Fibroblast of pulmonary artery (primary cell): ENCODE data around the gene UBTF.

Experiments used
- DNase-seq: peaks from one replicate; pipeline ENCODE4 v3.0.0-alpha.2; 2010; ENCODE audit warnings: low read depth
- H3K4me3 ChIP-seq: replicated peaks from 2 replicates; pipeline ENCODE4 v1.5.1; 2011; ENCODE audit warnings: low read depth, mild to moderate bottlenecking, control low read depth, low read length, moderate library complexity
- TF ChIP-seq, protein P1 (sequence below): IDR thresholded peaks from 2 replicates; pipeline ENCODE4 v1.5.1; 2011; ENCODE audit warnings: mild to moderate bottlenecking, control low read depth, low read length, inconsistent platforms; ENCODE audit errors: missing control alignments

The UBTF gene

DNA sequence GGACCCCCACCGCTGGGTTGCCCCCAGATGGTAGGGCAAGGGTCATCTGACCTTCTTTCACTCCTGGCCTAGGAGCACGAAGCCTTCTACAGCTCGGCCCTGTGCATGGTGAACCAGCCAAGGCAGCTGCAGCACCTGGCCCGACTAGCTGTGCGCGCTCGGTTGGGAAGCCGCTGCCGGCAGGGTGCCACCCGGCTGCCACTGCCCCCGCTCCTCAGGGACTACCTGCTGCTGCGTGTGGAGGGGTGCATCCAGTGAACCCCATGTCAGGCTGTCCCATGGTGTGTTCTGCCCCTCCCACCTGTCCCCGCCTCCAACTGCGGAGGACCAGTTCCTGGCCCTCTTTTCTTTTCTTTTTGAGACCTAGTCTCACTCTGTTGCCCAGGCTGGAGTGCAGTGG, 41.3 kb downstream of the UBTF start:
- TF ChIP-seq, protein P1, sequence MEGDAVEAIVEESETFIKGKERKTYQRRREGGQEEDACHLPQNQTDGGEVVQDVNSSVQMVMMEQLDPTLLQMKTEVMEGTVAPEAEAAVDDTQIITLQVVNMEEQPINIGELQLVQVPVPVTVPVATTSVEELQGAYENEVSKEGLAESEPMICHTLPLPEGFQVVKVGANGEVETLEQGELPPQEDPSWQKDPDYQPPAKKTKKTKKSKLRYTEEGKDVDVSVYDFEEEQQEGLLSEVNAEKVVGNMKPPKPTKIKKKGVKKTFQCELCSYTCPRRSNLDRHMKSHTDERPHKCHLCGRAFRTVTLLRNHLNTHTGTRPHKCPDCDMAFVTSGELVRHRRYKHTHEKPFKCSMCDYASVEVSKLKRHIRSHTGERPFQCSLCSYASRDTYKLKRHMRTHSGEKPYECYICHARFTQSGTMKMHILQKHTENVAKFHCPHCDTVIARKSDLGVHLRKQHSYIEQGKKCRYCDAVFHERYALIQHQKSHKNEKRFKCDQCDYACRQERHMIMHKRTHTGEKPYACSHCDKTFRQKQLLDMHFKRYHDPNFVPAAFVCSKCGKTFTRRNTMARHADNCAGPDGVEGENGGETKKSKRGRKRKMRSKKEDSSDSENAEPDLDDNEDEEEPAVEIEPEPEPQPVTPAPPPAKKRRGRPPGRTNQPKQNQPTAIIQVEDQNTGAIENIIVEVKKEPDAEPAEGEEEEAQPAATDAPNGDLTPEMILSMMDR = no peak

DNA sequence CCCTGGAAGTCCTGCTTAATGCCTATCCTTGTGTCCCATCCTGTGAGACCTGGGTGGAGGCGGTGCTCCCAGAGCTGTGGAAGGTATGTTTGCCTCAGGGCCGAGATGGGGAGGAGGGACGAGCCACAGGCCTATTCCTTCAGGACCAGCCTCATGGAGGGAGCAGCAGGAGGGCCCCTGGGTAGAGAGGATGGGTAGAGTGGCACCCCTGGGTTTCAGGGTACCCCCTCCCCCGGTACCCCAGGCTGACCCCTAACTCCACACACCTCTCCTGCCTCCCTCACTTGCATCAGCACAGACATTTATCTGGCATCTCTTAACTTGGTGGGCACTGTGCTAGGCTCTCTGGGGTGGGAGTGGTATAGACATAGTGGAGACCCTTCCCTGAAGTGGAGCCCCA, 41.8 kb downstream of the UBTF start:
- DNase-seq = no peak
- H3K4me3 ChIP-seq = no peak overlapping the region
- TF ChIP-seq, protein P1 = no peak

More for the DNA sequence above, 41.3 kb downstream of the UBTF start:
- H3K4me3 ChIP-seq = no peak overlapping the region
- no peak for DNase-seq

DNA sequence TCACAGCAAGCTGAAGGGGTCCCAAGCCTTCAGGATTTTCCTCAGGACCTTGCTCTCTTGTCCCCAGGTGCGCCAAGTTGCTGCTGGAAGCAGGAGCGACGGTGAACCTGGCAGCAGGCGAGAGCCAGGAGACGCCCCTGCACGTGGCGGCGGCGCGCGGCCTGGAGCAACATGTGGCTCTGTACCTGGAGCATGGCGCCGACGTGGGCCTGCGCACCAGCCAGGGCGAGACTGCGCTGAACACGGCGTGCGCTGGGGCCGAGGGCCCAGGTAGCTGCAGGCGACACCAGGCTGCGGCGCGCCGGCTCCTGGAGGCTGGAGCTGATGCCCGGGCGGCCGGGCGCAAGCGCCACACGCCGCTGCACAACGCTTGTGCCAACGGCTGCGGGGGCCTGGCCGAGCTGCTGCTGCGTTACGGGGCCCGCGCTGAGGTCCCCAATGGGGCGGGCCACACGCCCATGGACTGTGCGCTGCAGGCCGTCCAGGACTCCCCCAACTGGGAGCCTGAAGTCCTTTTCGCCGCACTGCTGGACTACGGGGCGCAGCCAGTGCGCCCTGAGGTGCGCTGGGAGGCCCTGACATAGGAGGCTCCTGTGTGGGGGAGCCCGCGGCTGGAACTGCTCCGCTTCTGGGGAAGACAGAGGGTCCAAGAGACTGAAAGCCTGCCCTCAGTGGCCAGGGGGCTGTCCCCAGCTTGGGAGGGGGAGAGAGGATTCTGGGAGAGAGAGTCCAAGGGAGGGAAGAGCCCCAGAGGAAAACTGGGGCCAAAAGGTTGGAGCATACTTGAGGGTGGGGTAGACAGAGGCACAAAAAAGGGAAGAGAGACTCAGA, 42.6 kb downstream of the UBTF start:
- no peak for DNase-seq
- no peak overlapping the region for H3K4me3 ChIP-seq

DNA sequence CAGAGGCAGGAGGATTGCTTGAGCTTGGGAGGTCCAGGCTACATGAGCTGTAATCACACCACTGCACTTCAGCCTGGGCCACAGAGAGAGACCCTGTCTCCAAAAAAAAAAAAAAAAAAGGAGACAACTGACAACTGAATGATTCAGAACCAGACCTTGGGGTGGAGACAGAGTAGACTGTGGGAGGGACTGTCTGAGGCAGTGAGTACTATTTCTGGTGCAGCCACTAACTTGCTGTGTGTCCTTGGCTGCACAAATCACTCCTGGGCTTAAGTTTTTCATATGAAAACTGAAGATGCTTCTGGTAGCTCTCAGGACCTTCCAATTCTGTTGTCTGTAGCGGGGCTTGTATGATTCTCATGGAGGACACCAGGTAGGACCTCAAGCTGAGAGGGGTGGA, 43.2 kb downstream of the UBTF start:
- DNase-seq = no peak
- H3K4me3 ChIP-seq = no peak overlapping the region
- TF ChIP-seq, protein P1 = no peak

More for the DNA sequence above, 42.6 kb downstream of the UBTF start:
- TF ChIP-seq, protein P1 = no peak

DNA sequence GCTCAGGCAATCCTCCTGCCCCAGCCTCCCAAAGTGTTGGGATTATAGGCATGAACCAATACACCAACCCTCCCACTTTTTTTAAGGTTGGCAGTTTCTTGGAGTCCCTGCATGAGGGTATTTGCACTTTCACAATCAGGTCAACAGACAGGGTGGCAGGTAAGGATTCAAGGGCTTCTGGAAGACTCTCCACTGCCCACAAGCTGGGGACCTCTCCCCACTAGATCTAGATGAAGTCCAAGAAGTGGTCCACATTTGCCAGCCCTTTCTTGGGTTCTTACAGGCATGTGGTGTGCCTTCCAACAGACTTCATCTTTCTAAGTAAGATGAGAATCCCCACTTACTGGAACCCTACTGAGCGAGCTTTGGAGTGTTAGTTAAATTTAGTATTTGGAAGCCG, 45.0 kb downstream of the UBTF start:
- TF ChIP-seq, protein P1 = no peak
- no peak for DNase-seq

DNA sequence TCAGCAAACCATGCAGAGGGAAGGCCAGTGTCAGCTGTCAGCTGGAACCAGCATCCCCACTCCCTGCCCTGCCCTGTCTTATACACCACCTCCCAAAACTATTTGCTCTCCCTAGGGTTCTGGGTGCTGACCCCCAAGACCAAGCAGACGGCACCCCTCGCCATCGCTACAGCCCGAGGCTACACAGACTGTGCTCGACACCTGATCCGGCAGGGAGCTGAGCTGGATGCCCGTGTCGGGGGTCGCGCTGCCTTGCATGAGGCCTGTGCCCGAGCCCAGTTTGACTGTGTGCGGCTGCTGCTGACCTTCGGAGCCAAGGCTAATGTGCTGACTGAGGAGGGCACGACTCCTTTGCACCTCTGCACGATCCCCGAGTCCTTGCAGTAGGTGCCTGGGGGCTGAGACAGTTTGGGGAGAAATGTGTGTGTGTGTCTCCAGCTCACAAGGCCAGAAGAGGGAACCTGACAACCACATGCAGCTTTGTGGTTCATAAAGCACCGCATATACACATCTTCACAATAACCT, 47.5 kb downstream of the UBTF start:
- no peak overlapping the region for H3K4me3 ChIP-seq
- no peak for DNase-seq
- TF ChIP-seq, protein P1 = no peak

More for the DNA sequence above, 45.0 kb downstream of the UBTF start:
- no peak overlapping the region for H3K4me3 ChIP-seq
